ENCODE measurements around the gene DPYD.

DNA sequence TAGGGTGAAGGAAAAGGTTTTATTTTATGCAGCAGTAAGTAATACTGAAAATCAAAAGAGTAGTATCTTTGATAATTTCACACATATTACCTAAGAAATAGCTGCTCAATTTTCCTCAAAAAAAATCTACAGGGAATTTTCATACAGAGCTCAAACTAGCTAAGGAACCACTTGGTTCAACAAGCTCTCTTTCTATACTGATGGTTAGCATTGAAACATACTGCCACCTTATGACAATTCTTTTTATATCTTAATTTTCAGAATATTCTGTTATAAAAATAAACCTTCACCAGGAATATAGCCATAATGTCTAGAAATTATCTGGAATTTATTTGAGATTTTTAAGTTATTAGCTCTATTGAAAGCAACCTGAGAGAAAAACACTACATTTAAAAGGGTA is 142.1 kb downstream of the DPYD start:
- TF ChIP-seq, protein P1, sequence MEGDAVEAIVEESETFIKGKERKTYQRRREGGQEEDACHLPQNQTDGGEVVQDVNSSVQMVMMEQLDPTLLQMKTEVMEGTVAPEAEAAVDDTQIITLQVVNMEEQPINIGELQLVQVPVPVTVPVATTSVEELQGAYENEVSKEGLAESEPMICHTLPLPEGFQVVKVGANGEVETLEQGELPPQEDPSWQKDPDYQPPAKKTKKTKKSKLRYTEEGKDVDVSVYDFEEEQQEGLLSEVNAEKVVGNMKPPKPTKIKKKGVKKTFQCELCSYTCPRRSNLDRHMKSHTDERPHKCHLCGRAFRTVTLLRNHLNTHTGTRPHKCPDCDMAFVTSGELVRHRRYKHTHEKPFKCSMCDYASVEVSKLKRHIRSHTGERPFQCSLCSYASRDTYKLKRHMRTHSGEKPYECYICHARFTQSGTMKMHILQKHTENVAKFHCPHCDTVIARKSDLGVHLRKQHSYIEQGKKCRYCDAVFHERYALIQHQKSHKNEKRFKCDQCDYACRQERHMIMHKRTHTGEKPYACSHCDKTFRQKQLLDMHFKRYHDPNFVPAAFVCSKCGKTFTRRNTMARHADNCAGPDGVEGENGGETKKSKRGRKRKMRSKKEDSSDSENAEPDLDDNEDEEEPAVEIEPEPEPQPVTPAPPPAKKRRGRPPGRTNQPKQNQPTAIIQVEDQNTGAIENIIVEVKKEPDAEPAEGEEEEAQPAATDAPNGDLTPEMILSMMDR (conservative IDR thresholded peaks at IDR 0.05 in 1 of 2, IDR thresholded peaks at IDR 0.05 in 1 of 2; ENCODE audit: extremely low read depth in 1 of 2, insufficient read depth in 1 of 2, low read depth in 1 of 2, low read length in 2 of 2), result peak in 1 of 2 donors; percentile 21
- TF ChIP-seq EZH2 (IDR thresholded peaks at IDR 0.05; ENCODE audit: borderline replicate concordance, low read length), result no peak

Measured in mammary epithelial cell (primary cell).